Right ventricle myocardium superior (tissue), 1 donor: ENCODE data around the gene OR2H2. TPM values are rescaled to one million over a fixed set of nuclear protein-coding genes. Genes with fewer than 3 reads are reported as not detected.

Source experiments
- ATAC-seq: fragments of 200-7000 bp; cut with Tn5 transposase; one replicate; pipeline ENCODE4 v1.9.1; 2020; ENCODE audit warnings: mild to moderate bottlenecking; ENCODE audit not compliant: poor library complexity
- DNase-seq: peaks from one replicate; pipeline ENCODE4 v3.0.0-alpha.2; 2020
- intact Hi-C: fragments of 100-400 bp; cut with DNase I; formaldehyde crosslinking; loops from one replicate; pipeline ENCODE4 v1.11.2; 2022
- total RNA-seq: library from RNA; stranded (reverse); fragmentation: NEBNext Ultra II Directional; extraction: Animal tissue kit (Norgen Biotek cat#: 25700); gene quantifications from one replicate; pipeline ENCODE4 v1.2.1, GENCODE V29; 2021
- donor health status: DM: no; HTN: yes; CAD: no; lungs with severe emphysema.

OR2H2 gene
- total RNA-seq, 1 donor from 2014 or later = not detected

GRCh38 chr6:29626948-29627754, 42.2 kb downstream of the OR2H2 start:
- ATAC-seq (peak; percentile 4), DNase-seq (no peak)
- intact Hi-C loops = no loop called here

- intact Hi-C loops = no loop called here
- peak; percentile 85 for DNase-seq
- ATAC-seq = peak; percentile 55
Measured at GRCh38 chr6:29627755-29628418, 43.0 kb downstream of the OR2H2 start.

- DNase-seq = peak; percentile 84
- peak; percentile 58 for ATAC-seq
- intact Hi-C loops = no loop called here
Measured at GRCh38 chr6:29628419-29629281, 43.7 kb downstream of the OR2H2 start.

- no peak for ATAC-seq
- intact Hi-C loops = no loop called here
- no peak for DNase-seq
Measured at GRCh38 chr6:29629571-29629970, 44.6 kb downstream of the OR2H2 start.

- DNase-seq = no peak
- intact Hi-C loops = no loop called here
Measured at GRCh38 chr6:29630315-29630714, 45.4 kb downstream of the OR2H2 start.

GRCh38 chr6:29631209-29631810, 46.4 kb downstream of the OR2H2 start:
- no peak for DNase-seq
- no peak for ATAC-seq
- intact Hi-C loops = no loop called here

More at GRCh38 chr6:29630315-29630714, 45.4 kb downstream of the OR2H2 start:
- ATAC-seq = no peak

- ATAC-seq = peak; percentile 46
- intact Hi-C loops = no loop called here
Measured at GRCh38 chr6:29631860-29632731, 47.2 kb downstream of the OR2H2 start.

GRCh38 chr6:29632789-29633533, 48.0 kb downstream of the OR2H2 start, which contains the start of gene GABBR1:
Gene GABBR1 (minus strand): TSS chr6:29633183. CDS start chr6:29632385, 798 bp downstream.
- intact Hi-C loops = no loop called here
- peak; percentile 91 for DNase-seq
- ATAC-seq = peak; percentile 94

More at GRCh38 chr6:29631860-29632731, 47.2 kb downstream of the OR2H2 start:
- peak; percentile 81 for DNase-seq

GRCh38 chr6:29633534-29633905, 48.6 kb downstream of the OR2H2 start:
- intact Hi-C loops = no loop called here

GRCh38 chr6:29637247-29637646, 52.3 kb downstream of the OR2H2 start:
- intact Hi-C loops = no loop called here
- DNase-seq = no peak
- no peak for ATAC-seq

More at GRCh38 chr6:29633534-29633905, 48.6 kb downstream of the OR2H2 start:
- ATAC-seq = peak; percentile 6
- no peak for DNase-seq

Other genes with a start within 250 kb of the OR2H2 start
- gene OR5V1, start 216.3 kb upstream of the OR2H2 start, total RNA-seq = not detected
- not detected for gene OR12D3, start 209.8 kb upstream of the OR2H2 start, total RNA-seq
- not detected for gene OR12D2, start 189.5 kb upstream of the OR2H2 start, total RNA-seq
- not detected for gene OR12D1, start 170.2 kb upstream of the OR2H2 start, total RNA-seq
- gene OR10C1, start 145.8 kb upstream of the OR2H2 start, total RNA-seq = not detected
- not detected for gene OR11A1, start 128.1 kb upstream of the OR2H2 start, total RNA-seq
- not detected for gene OR2H1, start 128.0 kb upstream of the OR2H2 start, total RNA-seq
- not detected for gene MAS1L, start 97.2 kb upstream of the OR2H2 start, total RNA-seq
- 0.35 TPM for gene UBD, start 25.4 kb upstream of the OR2H2 start, total RNA-seq
- gene GABBR1, start 48.1 kb downstream of the OR2H2 start, total RNA-seq = 18.4 TPM
- gene MOG, start 72.0 kb downstream of the OR2H2 start, total RNA-seq = 10.3 TPM
- not detected for gene ZFP57, start 96.0 kb downstream of the OR2H2 start, total RNA-seq
- 27.2 TPM for gene HLA-F, start 138.3 kb downstream of the OR2H2 start, total RNA-seq
- not detected for gene HLA-G, start 242.7 kb downstream of the OR2H2 start, total RNA-seq